Body of pancreas (tissue), 4 donors: Measurements from ENCODE around the gene ICAM5. TPM values are rescaled to one million over a fixed set of nuclear protein-coding genes. Genes with fewer than 3 reads are reported as not detected.

Source experiments
- ATAC-seq: fragments of 150-250 bp; one replicate; pipeline ENCODE4 v1.9.1; 2016
- DNase-seq, 4 donors: peaks; one replicate each; pipeline ENCODE4 v3.0.0-alpha.2; 2019
- H3K27ac ChIP-seq, 4 donors: fragments of 200-600 bp; sonication (generic); 1 replicate in 3 of 4; 2 replicates in 1 of 4; pipeline versions ENCODE4 v1.5.1 to v1.6.1; 2016 to 2019; ENCODE audit warnings: mild to moderate bottlenecking in 1 of 4, mixed read lengths in 1 of 4, moderate library complexity in 1 of 4
- H3K27me3 ChIP-seq, 2 donors: fragments of 200-600 bp; sonication (generic); one replicate each; pipeline ENCODE4 v1.6.0; 2016; ENCODE audit warnings: mild to moderate bottlenecking in 1 of 2
- H3K36me3 ChIP-seq, 2 donors: fragments of 200-600 bp; sonication (generic); replicated peaks in 1 of 2; 2 replicates each; pipeline ENCODE4 v1.5.1; 2016; ENCODE audit warnings: low read depth in 2 of 2; ENCODE audit not compliant: insufficient read depth in 1 of 2
- H3K4me1 ChIP-seq: fragments of 200-600 bp; sonication (generic); one replicate; pipeline ENCODE4 v1.6.0; 2016
- H3K4me3 ChIP-seq, 2 donors: fragments of 200-600 bp; sonication (generic); 1 replicate in 1 of 2; 2 replicates in 1 of 2; pipeline ENCODE4 v1.5.1; 2016 to 2019
- H3K9me3 ChIP-seq, 3 donors: fragments of 200-600 bp; sonication (generic); 1 replicate in 2 of 3; 2 replicates in 1 of 3; pipeline ENCODE4 v1.5.1; 2016
- POLR2A ChIP-seq, 3 donors: fragments of 450-650 bp; IDR thresholded peaks; one replicate each; pipeline ENCODE4 v1.6.1; 2016; ENCODE audit warnings: antibody characterized with exemption in 3 of 3, mild to moderate bottlenecking in 2 of 3
- WGBS, 2 donors: methylation state at CpG; one replicate each; pipeline ENCODE4 v1.1.5; 2017; 5-methylcytosine and 5-hydroxymethylcytosine counted together
- intact Hi-C: fragments of 100-400 bp; cut with DNase I; formaldehyde crosslinking; loops from one replicate; pipeline ENCODE4 v1.15.1; 2023
- total RNA-seq, 2 donors: library from RNA; depleted of rRNA; stranded (reverse); fragments of >200 nt; gene quantifications; one replicate each; pipeline ENCODE4 v1.1.0, GENCODE V29; 2016
- TF ChIP-seq, protein P1 (sequence below), 7 experiments: fragments of 450-650 bp in 4 of 7; fragments of 200-600 bp in 3 of 7; sonication (generic) in 3 of 7; IDR thresholded peaks; one replicate each; pipeline ENCODE4 v1.5.1; 2016 to 2019; ENCODE audit warnings: antibody characterized with exemption in 7 of 7

ICAM5 gene
- total RNA-seq, 2 donors from 2014 or later = 0.33 TPM; not detected in 1

GRCh38 chr19:10269333-10270179 is 20.2 kb upstream of the ICAM5 start:
- TF ChIP-seq, protein P1, sequence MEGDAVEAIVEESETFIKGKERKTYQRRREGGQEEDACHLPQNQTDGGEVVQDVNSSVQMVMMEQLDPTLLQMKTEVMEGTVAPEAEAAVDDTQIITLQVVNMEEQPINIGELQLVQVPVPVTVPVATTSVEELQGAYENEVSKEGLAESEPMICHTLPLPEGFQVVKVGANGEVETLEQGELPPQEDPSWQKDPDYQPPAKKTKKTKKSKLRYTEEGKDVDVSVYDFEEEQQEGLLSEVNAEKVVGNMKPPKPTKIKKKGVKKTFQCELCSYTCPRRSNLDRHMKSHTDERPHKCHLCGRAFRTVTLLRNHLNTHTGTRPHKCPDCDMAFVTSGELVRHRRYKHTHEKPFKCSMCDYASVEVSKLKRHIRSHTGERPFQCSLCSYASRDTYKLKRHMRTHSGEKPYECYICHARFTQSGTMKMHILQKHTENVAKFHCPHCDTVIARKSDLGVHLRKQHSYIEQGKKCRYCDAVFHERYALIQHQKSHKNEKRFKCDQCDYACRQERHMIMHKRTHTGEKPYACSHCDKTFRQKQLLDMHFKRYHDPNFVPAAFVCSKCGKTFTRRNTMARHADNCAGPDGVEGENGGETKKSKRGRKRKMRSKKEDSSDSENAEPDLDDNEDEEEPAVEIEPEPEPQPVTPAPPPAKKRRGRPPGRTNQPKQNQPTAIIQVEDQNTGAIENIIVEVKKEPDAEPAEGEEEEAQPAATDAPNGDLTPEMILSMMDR (IDR thresholded peaks at IDR 0.05) = peak; percentile 79 to 95 (median 93)
- TF ChIP-seq POLR2A (IDR thresholded peaks at IDR 0.05) = no peak
- H3K36me3 ChIP-seq = no peaks in the 10 kb centered on the region
- intact Hi-C loops = loop anchor here (2.0 kb wide), 1 partner anchor 117 kb away; no protein-coding TSS in a partner anchor
- ATAC-seq (peak; percentile 71), DNase-seq (peak; percentile 78 to 84 (median 80))
- peaks cover 0 to 10% of the 10 kb centered on the region in 2 donors for H3K27me3 ChIP-seq
- H3K27ac ChIP-seq = peak overlapping the region in 3 of 4 donors; percentile 10 to 85 (median 75)
- no peak overlapping the region for H3K4me3 ChIP-seq
- H3K4me1 ChIP-seq = peaks cover 23% of the 10 kb centered on the region
- WGBS, 2 donors = 3 to 5% methylated on average over 8 to 49 of the region's 59 CpGs
- no peaks in the 10 kb centered on the region for H3K9me3 ChIP-seq

- TF ChIP-seq, protein P1 (IDR thresholded peaks at IDR 0.05) = no peak
- TF ChIP-seq POLR2A (IDR thresholded peaks at IDR 0.05) = no peak
- Histone ChIP-seq H3K4me1 (peaks cover 23% of the 10 kb centered on the region), H3K36me3 (no peaks in the 10 kb centered on the region), H3K9me3 (no peaks in the 10 kb centered on the region), H3K27me3 (peaks cover 0 to 10% of the 10 kb centered on the region in 2 donors), H3K4me3 (no peak overlapping the region), H3K27ac (peak overlapping the region in 3 of 4 donors; percentile 10 to 85 (median 75))
- DNase-seq = peak; percentile 40 to 78 (median 48)
- peak; percentile 24 for ATAC-seq
- intact Hi-C loops = loop anchor here (2.0 kb wide), 1 partner anchor 117 kb away; no protein-coding TSS in a partner anchor
- 3% methylated on average over 37 of the region's 37 CpGs; no CpG with 5 or more reads in 1 of the 2 donors for WGBS, 2 donors
Observed at GRCh38 chr19:10270180-10270615, 19.6 kb upstream of the ICAM5 start.

DNA sequence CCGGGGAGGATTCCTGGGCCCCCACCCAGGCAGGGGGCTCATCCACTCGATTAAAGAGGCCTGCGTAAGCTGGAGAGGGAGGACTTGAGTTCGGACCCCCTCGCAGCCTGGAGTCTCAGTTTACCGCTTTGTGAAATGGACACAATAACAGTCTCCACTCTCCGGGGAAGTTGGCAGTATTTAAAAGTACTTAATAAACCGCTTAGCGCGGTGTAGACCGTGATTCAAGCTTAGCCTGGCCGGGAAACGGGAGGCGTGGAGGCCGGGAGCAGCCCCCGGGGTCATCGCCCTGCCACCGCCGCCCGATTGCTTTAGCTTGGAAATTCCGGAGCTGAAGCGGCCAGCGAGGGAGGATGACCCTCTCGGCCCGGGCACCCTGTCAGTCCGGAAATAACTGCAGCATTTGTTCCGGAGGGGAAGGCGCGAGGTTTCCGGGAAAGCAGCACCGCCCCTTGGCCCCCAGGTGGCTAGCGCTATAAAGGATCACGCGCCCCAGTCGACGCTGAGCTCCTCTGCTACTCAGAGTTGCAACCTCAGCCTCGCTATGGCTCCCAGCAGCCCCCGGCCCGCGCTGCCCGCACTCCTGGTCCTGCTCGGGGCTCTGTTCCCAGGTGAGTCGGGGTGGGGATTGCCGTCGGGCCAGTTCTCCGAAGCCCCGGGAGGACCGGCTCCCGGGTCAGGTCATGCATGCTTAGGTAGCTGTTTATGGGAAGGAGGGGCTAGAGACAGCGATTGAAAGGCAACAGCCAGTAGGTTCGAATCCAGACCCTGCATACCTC is 18.9 kb upstream of the ICAM5 start, which contains the start of gene ICAM1:
ICAM1 (plus strand) TSS at position 505 of the 779 bp plus-strand sequence; CDS start at position 545, 40 bp downstream.
- H3K27me3 ChIP-seq = peaks cover 0 to 10% of the 10 kb centered on the region in 2 donors
- no peaks in the 10 kb centered on the region for H3K9me3 ChIP-seq
- intact Hi-C loops = loop anchor here (2.0 kb wide), 1 partner anchor 116 kb away; no protein-coding TSS in a partner anchor
- peak; percentile 64 for ATAC-seq
- H3K27ac ChIP-seq = peak within 1 kb of the TSS; percentile 10 to 85 (median 44)
- peaks cover 23% of the 10 kb centered on the region for H3K4me1 ChIP-seq
- H3K36me3 ChIP-seq = no peaks in the 10 kb centered on the region
- TF ChIP-seq, protein P1 (IDR thresholded peaks at IDR 0.05) = peak in 2 of 7 experiments; percentile 11 to 14
- peak; percentile 24 to 78 (median 73) for TF ChIP-seq POLR2A (IDR thresholded peaks at IDR 0.05)
- no peak within 1 kb of the TSS for H3K4me3 ChIP-seq
- 3% methylated on average over 8 to 51 of the region's 51 CpGs for WGBS, 2 donors
- DNase-seq = peak; percentile 59 to 83 (median 65)

DNA sequence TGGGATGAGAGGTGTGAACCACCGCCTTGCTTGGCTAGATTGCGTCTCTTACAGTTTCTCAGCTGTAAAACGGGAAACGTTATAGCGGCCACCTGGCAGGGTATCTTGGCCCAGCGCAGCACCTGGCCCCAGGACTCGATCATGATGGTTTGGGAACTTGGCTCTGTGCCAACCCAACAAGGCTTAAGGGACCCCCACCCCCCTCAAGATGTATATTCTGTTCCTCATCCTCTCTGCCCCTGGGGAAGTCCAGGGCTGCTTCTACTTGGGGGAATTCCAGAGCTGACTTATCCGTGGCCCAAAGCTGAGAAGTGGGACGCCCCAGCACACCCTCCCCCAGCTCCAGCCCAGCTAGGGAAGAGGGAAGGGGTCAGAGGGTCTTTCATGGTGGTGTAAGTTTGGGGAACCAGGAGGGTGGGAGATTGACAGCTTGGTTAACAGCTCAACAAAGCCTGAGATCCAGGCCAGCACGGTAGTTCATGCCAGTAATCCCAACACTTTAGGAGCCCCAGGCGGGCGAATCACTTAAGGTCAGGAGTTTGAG is 18.1 kb upstream of the ICAM5 start:
- Histone ChIP-seq H3K4me3 (no peak overlapping the region), H3K4me1 (peaks cover 23% of the 10 kb centered on the region)
- DNase-seq = no peak

More for the DNA sequence above, 18.1 kb upstream of the ICAM5 start:
- no peaks in the 10 kb centered on the region for H3K36me3 ChIP-seq
- intact Hi-C loops = loop anchor here (2.0 kb wide), 1 partner anchor 115 kb away; no protein-coding TSS in a partner anchor
- TF ChIP-seq, protein P1 (IDR thresholded peaks at IDR 0.05) = no peak
- TF ChIP-seq POLR2A (IDR thresholded peaks at IDR 0.05) = no peak
- WGBS, 2 donors = 25 to 65% methylated on average over 4 to 12 of the region's 12 CpGs
- peak overlapping the region in 2 of 4 donors; percentile 75 to 85 for H3K27ac ChIP-seq
- H3K9me3 ChIP-seq = no peaks in the 10 kb centered on the region
- peaks cover 0 to 10% of the 10 kb centered on the region in 2 donors for H3K27me3 ChIP-seq
- ATAC-seq = no peak
